Measurements from ENCODE around the gene ZMYND19. TPM values are rescaled to one million over a fixed set of nuclear protein-coding genes. Genes with fewer than 3 reads are reported as not detected.
A peak's percentile ranks its signal among the peaks of the same experiment; 100 is the strongest.

The ZMYND19 gene
- total RNA-seq (10 to 100 TPM; 11.7 to 21.2 (median 13.3) TPM), polyA plus RNA-seq (10 to 100 TPM; 15.2 to 27.2 (median 16.5) TPM)
- long read RNA-seq, donor 1, transcript ZMYND19-201 (6 exons, 1,375 nt), result major isoform, 20 of 24 reads
- long read RNA-seq, donor 1, partial matches to known transcripts, result 2 of 24 reads
- long read RNA-seq, donor 1, other reads (novel, unspliced or antisense), result 2 of 24 reads
- long read RNA-seq, donor 2, transcript ZMYND19-201 (6 exons, 1,375 nt), result major isoform, 24 of 55 reads
- long read RNA-seq, donor 2, partial matches to known transcripts, result 5 of 55 reads
- long read RNA-seq, donor 2, other reads (novel, unspliced or antisense), result 26 of 55 reads

DNA sequence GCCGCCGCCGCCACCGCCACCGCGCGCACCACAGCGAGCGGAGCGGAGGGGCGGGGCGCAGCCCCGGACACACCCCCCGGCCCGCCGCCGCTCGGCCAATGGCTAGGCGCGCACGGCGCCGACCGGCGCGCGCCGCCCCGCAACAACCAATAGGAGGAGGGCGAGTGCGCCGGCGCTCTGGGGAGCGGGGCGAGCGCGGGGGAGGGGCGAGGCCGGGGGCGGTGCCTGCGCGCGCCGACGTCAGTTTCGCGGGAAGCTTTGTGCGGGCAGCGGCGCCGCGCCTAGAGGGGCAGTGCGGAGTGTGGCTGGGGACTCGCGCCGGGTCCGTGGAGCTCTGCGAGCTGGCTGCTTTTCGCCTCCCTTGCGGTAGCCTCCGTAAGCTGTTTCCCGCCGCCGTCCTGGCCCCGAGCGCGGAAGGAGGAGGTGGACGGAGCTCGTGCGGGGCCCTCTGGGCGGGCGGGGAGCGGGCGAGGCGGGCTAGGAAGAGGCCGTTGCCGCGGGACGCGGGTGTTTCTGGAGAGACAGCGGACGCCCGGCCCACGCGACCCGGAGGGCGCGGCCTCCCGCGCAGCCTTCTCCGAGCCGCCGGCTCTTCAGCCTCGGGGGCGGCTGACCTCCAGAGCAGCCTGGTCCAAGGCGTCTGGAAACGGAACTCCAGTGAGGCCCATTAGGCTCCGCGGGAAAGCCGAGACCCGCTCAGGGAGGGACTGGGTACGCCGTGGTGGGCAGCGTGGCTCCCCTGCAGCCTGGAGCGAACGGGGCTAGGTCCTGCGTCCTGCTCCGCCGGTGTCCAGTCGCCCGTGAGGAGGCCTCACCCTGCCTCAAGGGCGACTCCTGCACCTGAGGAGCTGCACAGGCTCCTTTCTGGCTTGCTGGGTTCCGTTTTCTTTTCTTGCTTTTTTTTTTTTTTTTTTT lies at the start of gene ZMYND19:
TSS of gene ZMYND19 (minus strand) at position 44 of the 915 bp plus-strand sequence. CDS start 249 bp downstream, outside the sequence.
- 1 to 3% (median 2%) methylated on average over 36 to 113 of the region's 113 CpGs for WGBS, 3 donors
- DNase-seq (peak; percentile 91 to 95), ATAC-seq (peak; percentile 99 to 100 (median 100))
- Histone ChIP-seq H3K4me1 (peaks cover 9% of the 10 kb centered on the region), H3K4me3 (peak within 1 kb of the TSS; percentile 82), H3K36me3 (ENCODE audit: insufficient read depth in 1 of 2, low read depth in 1 of 2) (peaks cover 0 to 32% of the 10 kb centered on the region in 2 donors), H3K9me3 (no peaks in the 10 kb centered on the region), H3K27ac (peak within 1 kb of the TSS; percentile 19), H3K27me3 (ENCODE audit: insufficient read depth in 3 of 3, low read length in 2 of 3) (no peaks in the 10 kb centered on the region)
- TF ChIP-seq, protein P1, sequence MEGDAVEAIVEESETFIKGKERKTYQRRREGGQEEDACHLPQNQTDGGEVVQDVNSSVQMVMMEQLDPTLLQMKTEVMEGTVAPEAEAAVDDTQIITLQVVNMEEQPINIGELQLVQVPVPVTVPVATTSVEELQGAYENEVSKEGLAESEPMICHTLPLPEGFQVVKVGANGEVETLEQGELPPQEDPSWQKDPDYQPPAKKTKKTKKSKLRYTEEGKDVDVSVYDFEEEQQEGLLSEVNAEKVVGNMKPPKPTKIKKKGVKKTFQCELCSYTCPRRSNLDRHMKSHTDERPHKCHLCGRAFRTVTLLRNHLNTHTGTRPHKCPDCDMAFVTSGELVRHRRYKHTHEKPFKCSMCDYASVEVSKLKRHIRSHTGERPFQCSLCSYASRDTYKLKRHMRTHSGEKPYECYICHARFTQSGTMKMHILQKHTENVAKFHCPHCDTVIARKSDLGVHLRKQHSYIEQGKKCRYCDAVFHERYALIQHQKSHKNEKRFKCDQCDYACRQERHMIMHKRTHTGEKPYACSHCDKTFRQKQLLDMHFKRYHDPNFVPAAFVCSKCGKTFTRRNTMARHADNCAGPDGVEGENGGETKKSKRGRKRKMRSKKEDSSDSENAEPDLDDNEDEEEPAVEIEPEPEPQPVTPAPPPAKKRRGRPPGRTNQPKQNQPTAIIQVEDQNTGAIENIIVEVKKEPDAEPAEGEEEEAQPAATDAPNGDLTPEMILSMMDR (IDR thresholded peaks at IDR 0.05), result no peak
- intact Hi-C loops (cut with DNase I), result no loop called here

DNA sequence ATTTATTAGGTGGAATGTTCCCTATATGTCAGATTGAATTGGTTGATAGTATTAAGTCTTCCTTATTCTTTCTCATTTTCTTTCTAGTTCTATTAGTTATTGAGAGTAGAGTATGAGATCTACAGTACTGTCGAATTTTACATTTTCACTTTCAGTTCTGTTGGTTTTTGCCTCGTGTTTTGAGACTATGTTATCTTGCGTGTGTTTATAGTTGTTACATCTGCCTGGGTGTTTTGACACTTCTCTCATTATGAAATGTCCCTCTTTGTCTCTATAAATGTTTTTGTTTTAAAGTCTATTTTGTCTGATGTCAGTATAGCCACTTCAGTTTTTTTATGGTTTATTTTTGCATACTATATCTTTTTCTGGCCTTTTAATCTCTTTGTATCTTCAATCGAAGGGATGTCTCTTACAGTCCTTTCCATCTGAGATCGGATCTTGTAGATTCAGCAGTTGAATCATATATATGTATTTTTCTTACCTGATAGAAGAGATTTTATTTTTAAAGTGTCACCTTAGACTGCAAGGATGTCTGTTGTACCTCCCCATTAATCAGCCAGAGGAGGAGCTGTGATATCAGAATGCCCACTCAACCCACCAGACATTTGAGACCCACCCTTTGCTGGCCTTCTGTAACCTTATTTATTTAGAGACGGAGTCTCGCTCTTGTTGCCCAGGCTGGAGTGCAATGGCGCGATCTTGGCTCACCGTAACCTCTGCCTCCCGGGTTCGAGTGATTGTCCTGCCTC lies 49.2 kb upstream of the ZMYND19 start:
- no peak overlapping the region for H3K27ac ChIP-seq
- H3K36me3 ChIP-seq (ENCODE audit: insufficient read depth in 1 of 2, low read depth in 1 of 2), result peaks cover 2 to 9% of the 10 kb centered on the region in 2 donors
- WGBS, 3 donors, result 67 to 87% (median 73%) methylated on average over 12 of the region's 12 CpGs
- TF ChIP-seq, protein P1 (IDR thresholded peaks at IDR 0.05), result no peak
- intact Hi-C loops (cut with DNase I), result no loop called here
- peaks cover 6% of the 10 kb centered on the region for H3K4me1 ChIP-seq
- H3K4me3 ChIP-seq, result no peak overlapping the region
- H3K27me3 ChIP-seq (ENCODE audit: insufficient read depth in 3 of 3, low read length in 2 of 3), result no peaks in the 10 kb centered on the region
- H3K9me3 ChIP-seq, result no peaks in the 10 kb centered on the region
- ATAC-seq (no peak), DNase-seq (no peak)

DNA sequence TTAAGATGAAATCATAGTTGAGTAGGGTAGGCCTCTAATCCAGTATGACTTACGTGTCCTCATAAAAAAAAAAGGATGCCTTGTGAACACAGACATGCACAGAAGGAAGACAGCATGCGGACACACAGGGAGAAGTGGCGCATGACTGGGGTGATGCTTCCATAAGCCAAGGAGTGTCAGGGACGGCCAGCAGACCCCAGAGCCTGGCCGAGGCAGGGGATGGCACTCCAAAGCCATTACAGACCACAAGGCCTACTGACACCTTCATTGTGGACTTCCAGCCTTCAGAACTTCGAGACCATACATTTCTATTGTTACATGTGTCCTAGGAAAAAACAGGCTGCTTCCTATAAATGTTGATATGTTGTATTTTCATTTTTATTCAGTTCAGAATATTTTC lies 48.4 kb upstream of the ZMYND19 start:
- TF ChIP-seq, protein P1 (IDR thresholded peaks at IDR 0.05), result no peak
- Histone ChIP-seq H3K4me1 (peaks cover 6% of the 10 kb centered on the region), H3K36me3 (ENCODE audit: insufficient read depth in 1 of 2, low read depth in 1 of 2) (peaks cover 2 to 9% of the 10 kb centered on the region in 2 donors), H3K9me3 (no peaks in the 10 kb centered on the region), H3K27me3 (ENCODE audit: insufficient read depth in 3 of 3, low read length in 2 of 3) (no peaks in the 10 kb centered on the region), H3K27ac (no peak overlapping the region), H3K4me3 (no peak overlapping the region)
- no peak for DNase-seq
- WGBS, 3 donors, result 91 to 94% (median 93%) methylated on average over 6 of the region's 6 CpGs
- intact Hi-C loops (cut with DNase I), result no loop called here
- no peak for ATAC-seq

DNA sequence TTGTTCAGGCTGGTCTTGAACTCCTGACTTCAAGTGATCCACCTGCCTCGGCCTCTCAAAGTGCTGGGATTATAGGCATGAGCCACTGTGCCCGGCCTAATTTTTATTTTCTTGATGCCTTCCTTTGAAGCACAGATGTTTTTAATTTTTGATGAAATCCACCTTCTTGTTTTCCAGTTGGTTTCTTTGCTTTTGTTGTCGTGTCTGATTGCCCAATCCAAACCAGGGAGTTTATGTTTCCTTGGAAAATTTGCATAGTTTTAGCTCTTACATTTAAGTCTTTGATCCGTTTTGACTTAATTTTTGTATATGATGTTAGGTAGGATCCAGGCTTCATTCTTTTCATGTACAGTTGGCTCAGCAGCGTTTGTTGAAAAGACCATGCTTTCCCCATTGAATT lies 43.7 kb upstream of the ZMYND19 start:
- no peaks in the 10 kb centered on the region for H3K36me3 ChIP-seq (ENCODE audit: insufficient read depth in 1 of 2, low read depth in 1 of 2)
- intact Hi-C loops (cut with DNase I), result no loop called here
- H3K9me3 ChIP-seq, result no peaks in the 10 kb centered on the region
- H3K4me1 ChIP-seq, result peaks cover 20% of the 10 kb centered on the region
- no peak for ATAC-seq
- WGBS, 3 donors, result 74 to 82% (median 80%) methylated on average over 5 of the region's 5 CpGs
- H3K27ac ChIP-seq, result no peak overlapping the region
- H3K27me3 ChIP-seq (ENCODE audit: insufficient read depth in 3 of 3, low read length in 2 of 3), result no peaks in the 10 kb centered on the region
- no peak for DNase-seq
- TF ChIP-seq, protein P1 (IDR thresholded peaks at IDR 0.05), result no peak
- no peak overlapping the region for H3K4me3 ChIP-seq
